HEK293 (cell line): ENCODE data around the gene RBP2.

ENCODE experiments used
- CTCF ChIA-PET: fragments of 350-600 bp; formaldehyde crosslinking; extraction: SDS; loops from one replicate; lab custom pipeline; 2021; ENCODE audit warnings: antibody characterized with exemption; lab: Yijun Ruan, JAX
- POLR2A ChIA-PET: fragments of 300-600 bp; formaldehyde crosslinking; extraction: SDS; loops from one replicate; lab custom pipeline; 2020; ENCODE audit warnings: antibody characterized with exemption, inconsistent platforms; lab: Yijun Ruan, JAX
- H3K27ac ChIP-seq: fragments of 200-500 bp; sonication (Bioruptor generic); 2 replicates; pipeline ENCODE4 v1.5.1; 2014; ENCODE audit warnings: low read depth, low read length, control low read depth, inconsistent platforms; ENCODE audit errors: extremely low read depth
- H3K36me3 ChIP-seq, 2 experiments: fragments of 200-500 bp in 1 of 2; sonication (Bioruptor generic) in 1 of 2; 1 replicate in 1 of 2; 2 replicates in 1 of 2; pipeline ENCODE4 v1.5.1; 2014 to 2017; ENCODE audit warnings: inconsistent platforms in 2 of 2, low read length in 2 of 2; ENCODE audit not compliant: control insufficient read depth in 2 of 2, insufficient read depth in 1 of 2
- H3K4me1 ChIP-seq: fragments of 200-500 bp; sonication (Bioruptor generic); 2 replicates; pipeline ENCODE4 v1.5.1; 2014; ENCODE audit warnings: mild to moderate bottlenecking, low read length, inconsistent platforms; ENCODE audit not compliant: control insufficient read depth, insufficient read depth
- H3K4me3 ChIP-seq: 2 replicates; pipeline ENCODE4 v1.5.1; 2011; ENCODE audit warnings: low read depth, mild to moderate bottlenecking, control low read depth, low read length, moderate library complexity
- H3K9me3 ChIP-seq: fragments of 200-500 bp; sonication (Bioruptor generic); 2 replicates; pipeline ENCODE4 v1.5.1; 2014; ENCODE audit warnings: low read depth, low read length, inconsistent platforms; ENCODE audit not compliant: control insufficient read depth, insufficient read depth
- BCL6B ChIP-seq: fragments of 450-650 bp; formaldehyde crosslinking; IDR thresholded peaks from 2 replicates; pipeline ENCODE4 v1.5.1; 2017; ENCODE audit warnings: missing biosample characterization, missing genetic modification characterization
- EGR2 ChIP-seq: fragments of 450-650 bp; formaldehyde crosslinking; IDR thresholded peaks from 2 replicates; pipeline ENCODE4 v1.5.1; 2016; ENCODE audit warnings: low read depth, missing biosample characterization, missing genetic modification characterization
- KLF10 ChIP-seq: fragments of 450-650 bp; IDR thresholded peaks from 2 replicates; pipeline ENCODE4 v1.5.1; 2018; ENCODE audit warnings: missing biosample characterization, mild to moderate bottlenecking, missing genetic modification characterization
- PRDM1 ChIP-seq: fragments of 450-650 bp; formaldehyde crosslinking; IDR thresholded peaks from 2 replicates; pipeline ENCODE4; 2016; ENCODE audit warnings: missing biosample characterization, missing genetic modification characterization
- SCRT1 ChIP-seq: fragments of 450-650 bp; formaldehyde crosslinking; IDR thresholded peaks from 2 replicates; pipeline ENCODE4 v1.5.1; 2016; ENCODE audit warnings: missing biosample characterization, missing genetic modification characterization, borderline replicate concordance
- TCF7L2 ChIP-seq: IDR thresholded peaks from 2 replicates; pipeline ENCODE4 v1.6.1; 2011; ENCODE audit warnings: low read depth, mild to moderate bottlenecking, inconsistent platforms, low read length, moderate library complexity, borderline replicate concordance
- ZBTB1 ChIP-seq: fragments of 450-650 bp; formaldehyde crosslinking; IDR thresholded peaks from 2 replicates; pipeline ENCODE4 v1.5.1; 2016; ENCODE audit warnings: missing biosample characterization, missing genetic modification characterization
- ZBTB17 ChIP-seq: fragments of 450-650 bp; formaldehyde crosslinking; IDR thresholded peaks from 2 replicates; pipeline ENCODE4 v1.5.1; 2016; ENCODE audit warnings: missing biosample characterization, missing genetic modification characterization
- ZFP3 ChIP-seq: fragments of 450-650 bp; formaldehyde crosslinking; IDR thresholded peaks from 2 replicates; pipeline ENCODE4 v1.5.1; 2016; ENCODE audit warnings: low read depth, missing biosample characterization, missing genetic modification characterization
- ZNF146 ChIP-seq: fragments of 450-650 bp; formaldehyde crosslinking; IDR thresholded peaks from 2 replicates; pipeline ENCODE4 v1.5.1; 2016; ENCODE audit warnings: missing biosample characterization, missing genetic modification characterization
- ZNF280D ChIP-seq: fragments of 450-650 bp; formaldehyde crosslinking; IDR thresholded peaks from 2 replicates; pipeline ENCODE4 v1.5.1; 2016; ENCODE audit warnings: missing biosample characterization, missing genetic modification characterization
- ZNF449 ChIP-seq: fragments of 450-650 bp; formaldehyde crosslinking; IDR thresholded peaks from 2 replicates; pipeline ENCODE4 v1.5.1; 2017; ENCODE audit warnings: missing biosample characterization, mild to moderate bottlenecking, missing genetic modification characterization, moderate library complexity
- ZNF548 ChIP-seq: fragments of 450-650 bp; formaldehyde crosslinking; IDR thresholded peaks from 2 replicates; pipeline ENCODE4 v1.5.1; 2016; ENCODE audit warnings: missing biosample characterization, missing genetic modification characterization
- ZNF654 ChIP-seq: fragments of 450-650 bp; formaldehyde crosslinking; IDR thresholded peaks from 2 replicates; pipeline ENCODE4 v1.5.1; 2016; ENCODE audit warnings: low read depth, missing biosample characterization, missing genetic modification characterization
- ZNF701 ChIP-seq: fragments of 450-650 bp; formaldehyde crosslinking; IDR thresholded peaks from 2 replicates; pipeline ENCODE4 v1.5.1; 2016; ENCODE audit warnings: missing biosample characterization, missing genetic modification characterization
- ZSCAN30 ChIP-seq: fragments of 450-650 bp; IDR thresholded peaks from 2 replicates; pipeline ENCODE4 v1.5.1; 2018; ENCODE audit warnings: missing biosample characterization, mild to moderate bottlenecking, missing genetic modification characterization, moderate library complexity
- TF ChIP-seq, protein P1 (sequence below): fragments of 450-650 bp; formaldehyde crosslinking; IDR thresholded peaks from 2 replicates; pipeline ENCODE4 v1.5.1; 2016; ENCODE audit warnings: missing biosample characterization, missing genetic modification characterization
- TF ChIP-seq, protein P2 (sequence below): fragments of 450-650 bp; formaldehyde crosslinking; IDR thresholded peaks from 2 replicates; pipeline ENCODE4; 2016; ENCODE audit warnings: missing biosample characterization, missing genetic modification characterization

Gene RBP2

GRCh38 chr3:139434228-139434627, 42.1 kb downstream of the RBP2 start (continued):
- TF ChIP-seq ZNF280D (no peak), KLF10 (no peak), ZNF701 (tag by site-specific recombination) (no peak)

- Histone ChIP-seq H3K36me3 (no peaks in the 10 kb centered on the region), H3K27ac (no peak overlapping the region), H3K4me1 (no peaks in the 10 kb centered on the region), H3K4me3 (no peak overlapping the region), H3K9me3 (no peaks in the 10 kb centered on the region)
- ChIA-PET POLR2A (no interaction called here), CTCF (interaction anchor here (0.7 to 1.8 kb wide), 2 partner anchors 9 to 129 kb away, joined by 3 to 12 read pairs; no protein-coding TSS in a partner anchor)
- TF ChIP-seq KLF10 (no peak), ZNF548 (tag by site-specific recombination) (no peak)
Observed at GRCh38 chr3:139433089-139433488, 43.2 kb downstream of the RBP2 start.

- ChIA-PET POLR2A (no interaction called here), CTCF (interaction anchor here (0.6 kb wide), 1 partner anchor 13 kb away, joined by 4 read pairs; no protein-coding TSS in a partner anchor)
- TF ChIP-seq ZNF449 (peak; percentile 96), ZBTB17 (tag by site-specific recombination) (no peak)
- TF ChIP-seq, protein P1, sequence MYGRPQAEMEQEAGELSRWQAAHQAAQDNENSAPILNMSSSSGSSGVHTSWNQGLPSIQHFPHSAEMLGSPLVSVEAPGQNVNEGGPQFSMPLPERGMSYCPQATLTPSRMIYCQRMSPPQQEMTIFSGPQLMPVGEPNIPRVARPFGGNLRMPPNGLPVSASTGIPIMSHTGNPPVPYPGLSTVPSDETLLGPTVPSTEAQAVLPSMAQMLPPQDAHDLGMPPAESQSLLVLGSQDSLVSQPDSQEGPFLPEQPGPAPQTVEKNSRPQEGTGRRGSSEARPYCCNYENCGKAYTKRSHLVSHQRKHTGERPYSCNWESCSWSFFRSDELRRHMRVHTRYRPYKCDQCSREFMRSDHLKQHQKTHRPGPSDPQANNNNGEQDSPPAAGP = no peak
- H3K9me3 ChIP-seq = no peaks in the 10 kb centered on the region
- H3K36me3 ChIP-seq = peaks cover 0 to 2% of the 10 kb centered on the region in 2 experiments; a peak in 1 of 3 replicates
- no peak overlapping the region for H3K27ac ChIP-seq
- no peaks in the 10 kb centered on the region for H3K4me1 ChIP-seq
- H3K4me3 ChIP-seq = no peak overlapping the region
Observed at GRCh38 chr3:139430493-139430892, 45.8 kb downstream of the RBP2 start.

- no peak overlapping the region for H3K27ac ChIP-seq
- H3K4me1 ChIP-seq = no peaks in the 10 kb centered on the region
- peaks cover 0 to 11% of the 10 kb centered on the region in 2 experiments; a peak in 1 of 3 replicates for H3K36me3 ChIP-seq
- H3K4me3 ChIP-seq = no peak overlapping the region
- H3K9me3 ChIP-seq = no peaks in the 10 kb centered on the region
- ChIA-PET CTCF (interaction anchor here (0.6 to 8.2 kb wide), 20 partner anchors 8 to 1437 kb away, joined by 3 to 89 read pairs (median 4); no protein-coding TSS in a partner anchor), POLR2A (no interaction called here)
- TF ChIP-seq ZSCAN30 = 0 out of 2 replicates have a peak, but pooled peaks have one; percentile 19
- TF ChIP-seq BCL6B (tag by site-specific recombination) = no peak
- TF ChIP-seq ZNF654 (tag by site-specific recombination) = peak; percentile 92
- no peak for TF ChIP-seq ZNF146
- TF ChIP-seq, protein P2, sequence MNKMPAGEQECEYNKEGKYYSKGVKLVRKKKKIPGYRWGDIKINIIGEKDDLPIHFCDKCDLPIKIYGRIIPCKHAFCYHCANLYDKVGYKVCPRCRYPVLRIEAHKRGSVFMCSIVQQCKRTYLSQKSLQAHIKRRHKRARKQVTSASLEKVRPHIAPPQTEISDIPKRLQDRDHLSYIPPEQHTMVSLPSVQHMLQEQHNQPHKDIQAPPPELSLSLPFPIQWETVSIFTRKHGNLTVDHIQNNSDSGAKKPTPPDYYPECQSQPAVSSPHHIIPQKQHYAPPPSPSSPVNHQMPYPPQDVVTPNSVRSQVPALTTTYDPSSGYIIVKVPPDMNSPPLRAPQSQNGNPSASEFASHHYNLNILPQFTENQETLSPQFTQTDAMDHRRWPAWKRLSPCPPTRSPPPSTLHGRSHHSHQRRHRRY (tag by site-specific recombination) = no peak
- no peak for TF ChIP-seq ZBTB1 (tag by site-specific recombination)
- peak; percentile 57; the same call in 1 of the 2 replicates for TF ChIP-seq SCRT1
- no peak for TF ChIP-seq TCF7L2
- no peak for TF ChIP-seq ZFP3 (tag by site-specific recombination)
- peak; percentile 50; the same call in 1 of the 2 replicates for TF ChIP-seq EGR2 (tag by site-specific recombination)
- peak; percentile 40; the same call in 1 of the 2 replicates for TF ChIP-seq PRDM1 (tag by site-specific recombination)
Observed at GRCh38 chr3:139427283-139428060, 48.8 kb downstream of the RBP2 start.
